K562 (cell line): ENCODE results near the gene UBALD2. TPM values are rescaled to one million over a fixed set of nuclear protein-coding genes. Genes with fewer than 3 reads are reported as not detected.

ENCODE experiments used
- BRCA1 ChIP-seq, 2 experiments: fragments of 450-650 bp in 1 of 2; sonication (generic) in 1 of 2; formaldehyde crosslinking in 1 of 2; IDR thresholded peaks; 2 replicates each; pipeline versions ENCODE4 v1.5.0 to v1.6.1; 2017 to 2020; ENCODE audit warnings: mild to moderate bottlenecking in 1 of 2, missing genetic modification reagents in 1 of 2
- POLR2G ChIP-seq: fragments of 200-400 bp; formaldehyde crosslinking; IDR thresholded peaks from 2 replicates; pipeline ENCODE4 v1.6.1; 2017; ENCODE audit warnings: low read depth, mild to moderate bottlenecking, antibody characterized with exemption, low read length, moderate library complexity
- ZNF318 ChIP-seq, 2 experiments: fragments of 450-650 bp; IDR thresholded peaks; 2 replicates each; pipeline ENCODE4 v1.6.1; 2016; ENCODE audit warnings: mild to moderate bottlenecking in 2 of 2, borderline replicate concordance in 1 of 2, low read depth in 1 of 2, moderate library complexity in 1 of 2
- polyA plus RNA-seq, 8 experiments: library from polyadenylated mRNA; depleted of rRNA in 4 of 8; stranded (reverse) in 5 of 8; unstranded in 3 of 8; fragments of >200 nt; fragmentation: Nextera tagmentation in 2 of 8; fragmentation: Illumina TruSeq in 1 of 8; extraction: Ambion mirVana in 2 of 8; extraction: Trizol in 1 of 8; gene quantifications; 2 replicates each; pipeline versions ENCODE4 v1.2.1 to v1.2.3, GENCODE V29; 2011 to 2014; ENCODE audit warnings: inconsistent platforms in 1 of 8, missing spikeins in 1 of 8
- total RNA-seq, 7 experiments: library from RNA; depleted of rRNA in 6 of 7; stranded (reverse); fragments of >200 nt in 6 of 7; fragmentation: Illumina TruSeq in 2 of 7; extraction: Trizol in 2 of 7; gene quantifications; 2 replicates each; pipeline versions ENCODE4 v1.2.1 to v1.2.3, GENCODE V29; 2011 to 2021; ENCODE audit warnings: low replicate concordance in 1 of 7
- TF ChIP-seq, protein P1 (sequence below): fragments of 200-600 bp; sonication (generic); IDR thresholded peaks from one replicate; pipeline ENCODE4 v1.6.1; 2012; ENCODE audit warnings: mild to moderate bottlenecking, low read depth, low read length, inconsistent platforms

Gene UBALD2
- total and polyA plus RNA-seq, 9 of the 15 experiments (the other 6 are each of a cell fraction or from before 2014, with no cell fraction given) = 2.3 to 94.1 (median 25.3) TPM

GRCh38 chr17:76264755-76265623, at the start of gene UBALD2 (continued):
- TF ChIP-seq, protein P1, sequence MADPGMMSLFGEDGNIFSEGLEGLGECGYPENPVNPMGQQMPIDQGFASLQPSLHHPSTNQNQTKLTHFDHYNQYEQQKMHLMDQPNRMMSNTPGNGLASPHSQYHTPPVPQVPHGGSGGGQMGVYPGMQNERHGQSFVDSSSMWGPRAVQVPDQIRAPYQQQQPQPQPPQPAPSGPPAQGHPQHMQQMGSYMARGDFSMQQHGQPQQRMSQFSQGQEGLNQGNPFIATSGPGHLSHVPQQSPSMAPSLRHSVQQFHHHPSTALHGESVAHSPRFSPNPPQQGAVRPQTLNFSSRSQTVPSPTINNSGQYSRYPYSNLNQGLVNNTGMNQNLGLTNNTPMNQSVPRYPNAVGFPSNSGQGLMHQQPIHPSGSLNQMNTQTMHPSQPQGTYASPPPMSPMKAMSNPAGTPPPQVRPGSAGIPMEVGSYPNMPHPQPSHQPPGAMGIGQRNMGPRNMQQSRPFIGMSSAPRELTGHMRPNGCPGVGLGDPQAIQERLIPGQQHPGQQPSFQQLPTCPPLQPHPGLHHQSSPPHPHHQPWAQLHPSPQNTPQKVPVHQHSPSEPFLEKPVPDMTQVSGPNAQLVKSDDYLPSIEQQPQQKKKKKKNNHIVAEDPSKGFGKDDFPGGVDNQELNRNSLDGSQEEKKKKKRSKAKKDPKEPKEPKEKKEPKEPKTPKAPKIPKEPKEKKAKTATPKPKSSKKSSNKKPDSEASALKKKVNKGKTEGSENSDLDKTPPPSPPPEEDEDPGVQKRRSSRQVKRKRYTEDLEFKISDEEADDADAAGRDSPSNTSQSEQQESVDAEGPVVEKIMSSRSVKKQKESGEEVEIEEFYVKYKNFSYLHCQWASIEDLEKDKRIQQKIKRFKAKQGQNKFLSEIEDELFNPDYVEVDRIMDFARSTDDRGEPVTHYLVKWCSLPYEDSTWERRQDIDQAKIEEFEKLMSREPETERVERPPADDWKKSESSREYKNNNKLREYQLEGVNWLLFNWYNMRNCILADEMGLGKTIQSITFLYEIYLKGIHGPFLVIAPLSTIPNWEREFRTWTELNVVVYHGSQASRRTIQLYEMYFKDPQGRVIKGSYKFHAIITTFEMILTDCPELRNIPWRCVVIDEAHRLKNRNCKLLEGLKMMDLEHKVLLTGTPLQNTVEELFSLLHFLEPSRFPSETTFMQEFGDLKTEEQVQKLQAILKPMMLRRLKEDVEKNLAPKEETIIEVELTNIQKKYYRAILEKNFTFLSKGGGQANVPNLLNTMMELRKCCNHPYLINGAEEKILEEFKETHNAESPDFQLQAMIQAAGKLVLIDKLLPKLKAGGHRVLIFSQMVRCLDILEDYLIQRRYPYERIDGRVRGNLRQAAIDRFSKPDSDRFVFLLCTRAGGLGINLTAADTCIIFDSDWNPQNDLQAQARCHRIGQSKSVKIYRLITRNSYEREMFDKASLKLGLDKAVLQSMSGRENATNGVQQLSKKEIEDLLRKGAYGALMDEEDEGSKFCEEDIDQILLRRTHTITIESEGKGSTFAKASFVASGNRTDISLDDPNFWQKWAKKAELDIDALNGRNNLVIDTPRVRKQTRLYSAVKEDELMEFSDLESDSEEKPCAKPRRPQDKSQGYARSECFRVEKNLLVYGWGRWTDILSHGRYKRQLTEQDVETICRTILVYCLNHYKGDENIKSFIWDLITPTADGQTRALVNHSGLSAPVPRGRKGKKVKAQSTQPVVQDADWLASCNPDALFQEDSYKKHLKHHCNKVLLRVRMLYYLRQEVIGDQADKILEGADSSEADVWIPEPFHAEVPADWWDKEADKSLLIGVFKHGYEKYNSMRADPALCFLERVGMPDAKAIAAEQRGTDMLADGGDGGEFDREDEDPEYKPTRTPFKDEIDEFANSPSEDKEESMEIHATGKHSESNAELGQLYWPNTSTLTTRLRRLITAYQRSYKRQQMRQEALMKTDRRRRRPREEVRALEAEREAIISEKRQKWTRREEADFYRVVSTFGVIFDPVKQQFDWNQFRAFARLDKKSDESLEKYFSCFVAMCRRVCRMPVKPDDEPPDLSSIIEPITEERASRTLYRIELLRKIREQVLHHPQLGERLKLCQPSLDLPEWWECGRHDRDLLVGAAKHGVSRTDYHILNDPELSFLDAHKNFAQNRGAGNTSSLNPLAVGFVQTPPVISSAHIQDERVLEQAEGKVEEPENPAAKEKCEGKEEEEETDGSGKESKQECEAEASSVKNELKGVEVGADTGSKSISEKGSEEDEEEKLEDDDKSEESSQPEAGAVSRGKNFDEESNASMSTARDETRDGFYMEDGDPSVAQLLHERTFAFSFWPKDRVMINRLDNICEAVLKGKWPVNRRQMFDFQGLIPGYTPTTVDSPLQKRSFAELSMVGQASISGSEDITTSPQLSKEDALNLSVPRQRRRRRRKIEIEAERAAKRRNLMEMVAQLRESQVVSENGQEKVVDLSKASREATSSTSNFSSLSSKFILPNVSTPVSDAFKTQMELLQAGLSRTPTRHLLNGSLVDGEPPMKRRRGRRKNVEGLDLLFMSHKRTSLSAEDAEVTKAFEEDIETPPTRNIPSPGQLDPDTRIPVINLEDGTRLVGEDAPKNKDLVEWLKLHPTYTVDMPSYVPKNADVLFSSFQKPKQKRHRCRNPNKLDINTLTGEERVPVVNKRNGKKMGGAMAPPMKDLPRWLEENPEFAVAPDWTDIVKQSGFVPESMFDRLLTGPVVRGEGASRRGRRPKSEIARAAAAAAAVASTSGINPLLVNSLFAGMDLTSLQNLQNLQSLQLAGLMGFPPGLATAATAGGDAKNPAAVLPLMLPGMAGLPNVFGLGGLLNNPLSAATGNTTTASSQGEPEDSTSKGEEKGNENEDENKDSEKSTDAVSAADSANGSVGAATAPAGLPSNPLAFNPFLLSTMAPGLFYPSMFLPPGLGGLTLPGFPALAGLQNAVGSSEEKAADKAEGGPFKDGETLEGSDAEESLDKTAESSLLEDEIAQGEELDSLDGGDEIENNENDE = no peak
- TF ChIP-seq POLR2G = peak; percentile 91
- TF ChIP-seq BRCA1 (IDR thresholded peaks at IDR 0.05) = no peak
- no peak for TF ChIP-seq BRCA1 (CRISPR knock-in tag; IDR thresholded peaks at IDR 0.05)
- TF ChIP-seq ZNF318 (IDR thresholded peaks at IDR 0.05; ENCODE audit: borderline replicate concordance in 1 of 2, low read depth in 1 of 2) = 0 out of 4 replicates have a peak, but pooled peaks of 1 of the 2 experiments have one; percentile 17
